CD8-positive, alpha-beta memory T cell (primary cell): ENCODE data around the gene C4orf50. TPM values are rescaled to one million over a fixed set of nuclear protein-coding genes. Genes with fewer than 3 reads are reported as not detected.

Experiments used
- CTCF ChIA-PET: fragments of 350-600 bp; sonication (Branson Sonifier 250); formaldehyde crosslinking; loops from one replicate; lab custom pipeline; 2021; ENCODE audit warnings: antibody characterized with exemption; lab: Charles Lee
- POLR2A ChIA-PET: fragments of 350-600 bp; sonication (Branson Sonifier 250); formaldehyde crosslinking; loops from one replicate; lab custom pipeline; 2021; ENCODE audit warnings: antibody characterized with exemption; lab: Charles Lee
- DNase-seq, 5 donors: peaks; one replicate each; pipeline versions ENCODE4 v3.0.0 to v3.0.0-alpha.2; 2020 to 2022; ENCODE audit warnings: mixed read lengths in 1 of 5
- H3K27ac ChIP-seq: one replicate; pipeline ENCODE4 v1.7.0; 2013; ENCODE audit warnings: low read depth, mild to moderate bottlenecking, low read length, moderate library complexity
- H3K27me3 ChIP-seq: 2 replicates; pipeline ENCODE4 v1.7.0; 2013; ENCODE audit warnings: low read length, mild to moderate bottlenecking; ENCODE audit not compliant: insufficient read depth, poor library complexity, severe bottlenecking
- H3K36me3 ChIP-seq: 2 replicates; pipeline ENCODE4 v1.7.0; 2013; ENCODE audit warnings: mild to moderate bottlenecking, low read length, moderate library complexity; ENCODE audit not compliant: insufficient read depth
- H3K4me1 ChIP-seq: 2 replicates; pipeline ENCODE4 v1.7.0; 2013; ENCODE audit warnings: mild to moderate bottlenecking, low read length, moderate library complexity; ENCODE audit not compliant: insufficient read depth
- H3K4me3 ChIP-seq: 2 replicates; pipeline ENCODE4 v1.7.0; 2013; ENCODE audit warnings: mild to moderate bottlenecking, low read length
- H3K9me3 ChIP-seq: 2 replicates; pipeline ENCODE4 v1.7.0; 2013; ENCODE audit warnings: mild to moderate bottlenecking, low read length
- H3K27ac Mint-ChIP-seq, 8 donors: one replicate each; pipeline ENCODE4 v1.8.0; 2020 to 2021; ENCODE audit warnings: mixed read lengths in 8 of 8, mild to moderate bottlenecking in 6 of 8, inconsistent platforms in 3 of 8, moderate library complexity in 3 of 8
- H3K27me3 Mint-ChIP-seq, 2 donors: one replicate each; pipeline ENCODE4 v1.8.0; 2020 to 2021; ENCODE audit warnings: mixed read lengths in 2 of 2, mild to moderate bottlenecking in 1 of 2, moderate library complexity in 1 of 2
- H3K36me3 Mint-ChIP-seq, 3 donors: one replicate each; pipeline ENCODE4 v1.8.0; 2020 to 2021; ENCODE audit warnings: mixed read lengths in 3 of 3, inconsistent platforms in 1 of 3, mild to moderate bottlenecking in 1 of 3
- H3K4me1 Mint-ChIP-seq, 3 donors: one replicate each; pipeline ENCODE4 v1.8.0; 2020 to 2021; ENCODE audit warnings: mixed read lengths in 3 of 3, inconsistent platforms in 1 of 3, mild to moderate bottlenecking in 1 of 3
- H3K4me3 Mint-ChIP-seq, 7 donors: one replicate each; pipeline ENCODE4 v1.8.0; 2020 to 2021; ENCODE audit warnings: mixed read lengths in 7 of 7, mild to moderate bottlenecking in 6 of 7, moderate library complexity in 4 of 7, inconsistent platforms in 2 of 7
- H3K9me3 Mint-ChIP-seq, 5 donors: one replicate each; pipeline ENCODE4 v1.8.0; 2020 to 2022; ENCODE audit warnings: mixed read lengths in 5 of 5, mild to moderate bottlenecking in 3 of 5, moderate library complexity in 2 of 5, inconsistent platforms in 1 of 5
- polyA plus RNA-seq: library from polyadenylated mRNA; unstranded; fragments of 300-500 nt; fragmentation: Illumina TruSeq; gene quantifications from one replicate; pipeline ENCODE4 v1.2.3, GENCODE V29; 2021
- total RNA-seq, 2 experiments: library from RNA; stranded (reverse); gene quantifications; one replicate each; pipeline ENCODE4 v1.2.3, GENCODE V29; 2021

Gene C4orf50
- total and polyA plus RNA-seq, 3 experiments from 2014 or later: 0.08 to 0.37 (median 0.24) TPM

- H3K27me3 ChIP-seq: no peaks in the 10 kb centered on the region
- POLR2A ChIA-PET: no interaction called here
- CTCF ChIA-PET: no interaction called here
- H3K4me1 Mint-ChIP-seq: no peaks in the 10 kb centered on the region
- H3K27ac ChIP-seq: no peak overlapping the region
- peaks cover 0 to 7% of the 10 kb centered on the region in 2 donors for H3K27me3 Mint-ChIP-seq
- H3K4me1 ChIP-seq: no peaks in the 10 kb centered on the region
- H3K9me3 ChIP-seq: no peaks in the 10 kb centered on the region
- H3K36me3 Mint-ChIP-seq: peaks cover 0 to 2% (median 0%) of the 10 kb centered on the region in 3 donors
- no peaks in the 10 kb centered on the region for H3K9me3 Mint-ChIP-seq
- no peaks in the 10 kb centered on the region for H3K36me3 ChIP-seq
- no peak overlapping the region for H3K27ac Mint-ChIP-seq
- H3K4me3 Mint-ChIP-seq: no peak overlapping the region
- H3K4me3 ChIP-seq: no peak overlapping the region
- no peak for DNase-seq
Measured at GRCh38 chr4:5992828-5993321, 25.4 kb downstream of the C4orf50 start.

GRCh38 chr4:5992171-5992827 is 25.9 kb downstream of the C4orf50 start:
- no peaks in the 10 kb centered on the region for H3K9me3 ChIP-seq
- POLR2A ChIA-PET: no interaction called here

GRCh38 chr4:5991405-5991804 is 26.8 kb downstream of the C4orf50 start:
- H3K4me1 ChIP-seq: no peaks in the 10 kb centered on the region
- H3K27me3 ChIP-seq: no peaks in the 10 kb centered on the region
- H3K27ac Mint-ChIP-seq: no peak overlapping the region
- H3K27ac ChIP-seq: no peak overlapping the region
- no peaks in the 10 kb centered on the region for H3K9me3 Mint-ChIP-seq
- peaks cover 0 to 4% of the 10 kb centered on the region in 2 donors for H3K27me3 Mint-ChIP-seq
- H3K36me3 Mint-ChIP-seq: peaks cover 0 to 2% (median 0%) of the 10 kb centered on the region in 3 donors
- H3K36me3 ChIP-seq: no peaks in the 10 kb centered on the region
- POLR2A ChIA-PET: no interaction called here
- CTCF ChIA-PET: interaction anchor here (1.2 kb wide), 1 partner anchor 336 kb away, joined by 3 read pairs; no protein-coding TSS in a partner anchor
- no peak overlapping the region for H3K4me3 Mint-ChIP-seq
- no peaks in the 10 kb centered on the region for H3K9me3 ChIP-seq
- no peak overlapping the region for H3K4me3 ChIP-seq
- no peaks in the 10 kb centered on the region for H3K4me1 Mint-ChIP-seq
- no peak for DNase-seq

More at GRCh38 chr4:5992171-5992827, 25.9 kb downstream of the C4orf50 start:
- Mint-ChIP-seq H3K9me3 (no peaks in the 10 kb centered on the region), H3K27me3 (peaks cover 0 to 7% of the 10 kb centered on the region in 2 donors), H3K4me1 (no peaks in the 10 kb centered on the region), H3K27ac (peak overlapping the region in 1 of 8 donors; percentile 36), H3K36me3 (peaks cover 0 to 2% (median 0%) of the 10 kb centered on the region in 3 donors), H3K4me3 (no peak overlapping the region)
- Histone ChIP-seq H3K36me3 (no peaks in the 10 kb centered on the region), H3K27ac (no peak overlapping the region), H3K4me1 (no peaks in the 10 kb centered on the region), H3K27me3 (no peaks in the 10 kb centered on the region), H3K4me3 (no peak overlapping the region)
- no peak for DNase-seq
- CTCF ChIA-PET: interaction anchor here (1.2 kb wide), 1 partner anchor 335 kb away, joined by 3 read pairs; no protein-coding TSS in a partner anchor

- Histone ChIP-seq H3K27ac (no peak overlapping the region), H3K27me3 (no peaks in the 10 kb centered on the region), H3K4me3 (no peak overlapping the region), H3K36me3 (no peaks in the 10 kb centered on the region), H3K4me1 (no peaks in the 10 kb centered on the region), H3K9me3 (no peaks in the 10 kb centered on the region)
- CTCF ChIA-PET: interaction anchor here (1.5 kb wide), 1 partner anchor 8 kb away, joined by 9 read pairs; no protein-coding TSS in a partner anchor
- H3K36me3 Mint-ChIP-seq: peaks cover 0 to 2% (median 0%) of the 10 kb centered on the region in 3 donors
- no peaks in the 10 kb centered on the region for H3K4me1 Mint-ChIP-seq
- DNase-seq: no peak
- no peaks in the 10 kb centered on the region for H3K9me3 Mint-ChIP-seq
- H3K27ac Mint-ChIP-seq: no peak overlapping the region
- H3K4me3 Mint-ChIP-seq: no peak overlapping the region
- POLR2A ChIA-PET: no interaction called here
- peaks cover 0 to 2% of the 10 kb centered on the region in 2 donors for H3K27me3 Mint-ChIP-seq
Measured at GRCh38 chr4:5990446-5991160, 27.6 kb downstream of the C4orf50 start.

- no peak overlapping the region for H3K27ac Mint-ChIP-seq
- ChIA-PET CTCF (interaction anchor here (1.5 kb wide), 1 partner anchor 9 kb away, joined by 9 read pairs; no protein-coding TSS in a partner anchor), POLR2A (no interaction called here)
- H3K9me3 Mint-ChIP-seq: peaks cover 0 to 6% (median 6%) of the 10 kb centered on the region in 5 donors
- no peak overlapping the region for H3K4me3 Mint-ChIP-seq
- no peaks in the 10 kb centered on the region for H3K36me3 ChIP-seq
- no peaks in the 10 kb centered on the region for H3K4me1 Mint-ChIP-seq
- no peaks in the 10 kb centered on the region for H3K4me1 ChIP-seq
- no peak overlapping the region for H3K27ac ChIP-seq
- peaks cover 0 to 6% (median 3%) of the 10 kb centered on the region in 3 donors for H3K36me3 Mint-ChIP-seq
- H3K4me3 ChIP-seq: no peak overlapping the region
- H3K27me3 ChIP-seq: no peaks in the 10 kb centered on the region
- H3K9me3 ChIP-seq: no peaks in the 10 kb centered on the region
- no peak for DNase-seq
- H3K27me3 Mint-ChIP-seq: no peaks in the 10 kb centered on the region
Measured at GRCh38 chr4:5989236-5990225, 28.7 kb downstream of the C4orf50 start.

GRCh38 chr4:5988086-5988845 is 30.0 kb downstream of the C4orf50 start:
- Histone ChIP-seq H3K27ac (no peak overlapping the region), H3K4me3 (no peak overlapping the region), H3K4me1 (no peaks in the 10 kb centered on the region), H3K27me3 (no peaks in the 10 kb centered on the region), H3K36me3 (no peaks in the 10 kb centered on the region), H3K9me3 (no peaks in the 10 kb centered on the region)
- DNase-seq: no peak
- H3K27ac Mint-ChIP-seq: no peak overlapping the region
- peaks cover 8 to 18% (median 14%) of the 10 kb centered on the region in 5 donors for H3K9me3 Mint-ChIP-seq
- peaks cover 0 to 16% (median 6%) of the 10 kb centered on the region in 3 donors for H3K36me3 Mint-ChIP-seq
- ChIA-PET POLR2A (no interaction called here), CTCF (interaction anchor here (0.8 kb wide), 1 partner anchor 12 kb away, joined by 3 read pairs; no protein-coding TSS in a partner anchor)
- H3K4me3 Mint-ChIP-seq: no peak overlapping the region
- peaks cover 0 to 4% of the 10 kb centered on the region in 2 donors for H3K27me3 Mint-ChIP-seq
- H3K4me1 Mint-ChIP-seq: no peaks in the 10 kb centered on the region

GRCh38 chr4:5984843-5985242 is 33.4 kb downstream of the C4orf50 start:
- Histone ChIP-seq H3K4me1 (no peaks in the 10 kb centered on the region), H3K27me3 (no peaks in the 10 kb centered on the region), H3K27ac (no peak overlapping the region), H3K36me3 (no peaks in the 10 kb centered on the region), H3K4me3 (no peak overlapping the region), H3K9me3 (no peaks in the 10 kb centered on the region)
- no peak overlapping the region for H3K4me3 Mint-ChIP-seq
- no peak for DNase-seq
- ChIA-PET POLR2A (no interaction called here), CTCF (no interaction called here)
- H3K4me1 Mint-ChIP-seq: no peaks in the 10 kb centered on the region
- H3K27me3 Mint-ChIP-seq: peaks cover 6 to 13% of the 10 kb centered on the region in 2 donors
- peaks cover 12 to 18% (median 16%) of the 10 kb centered on the region in 5 donors for H3K9me3 Mint-ChIP-seq
- peak overlapping the region in 1 of 8 donors; percentile 11 for H3K27ac Mint-ChIP-seq
- H3K36me3 Mint-ChIP-seq: peaks cover 0 to 20% (median 5%) of the 10 kb centered on the region in 3 donors
